Aorta (tissue), 5 donors: ENCODE data around the gene OAS3. TPM values are rescaled to one million over a fixed set of nuclear protein-coding genes. Genes with fewer than 3 reads are reported as not detected.
A peak's percentile ranks its signal among the peaks of the same experiment; 100 is the strongest.

Experiments used
- ATAC-seq: fragments of 200-7000 bp; cut with Tn5 transposase; one replicate; pipeline ENCODE4 v1.9.1; 2022; ENCODE audit warnings: moderate library complexity; ENCODE audit not compliant: low FRiP score
- DNase-seq, 2 donors: peaks; one replicate each; pipeline ENCODE4 v3.0.0-alpha.2; 2020
- H3K27ac ChIP-seq, 2 donors: one replicate each; pipeline ENCODE4 v1.5.1; 2013; ENCODE audit warnings: low read length in 2 of 2, mild to moderate bottlenecking in 2 of 2, moderate library complexity in 2 of 2, control low read depth in 1 of 2, inconsistent platforms in 1 of 2, low read depth in 1 of 2
- H3K27me3 ChIP-seq, 2 donors: one replicate each; pipeline ENCODE4 v1.6.1; 2013; ENCODE audit warnings: control low read depth in 1 of 2, low read length in 1 of 2, mild to moderate bottlenecking in 1 of 2, moderate library complexity in 1 of 2; ENCODE audit not compliant: insufficient read depth in 2 of 2, control insufficient read depth in 1 of 2
- H3K36me3 ChIP-seq, 2 donors: one replicate each; pipeline ENCODE4 v1.6.1; 2013; ENCODE audit warnings: control low read depth in 1 of 2, low read length in 1 of 2, mild to moderate bottlenecking in 1 of 2; ENCODE audit not compliant: insufficient read depth in 2 of 2, control insufficient read depth in 1 of 2
- H3K4me1 ChIP-seq, 2 donors: one replicate each; pipeline ENCODE4 v1.6.1; 2013; ENCODE audit warnings: low read length in 2 of 2, control low read depth in 1 of 2, mild to moderate bottlenecking in 1 of 2, moderate library complexity in 1 of 2; ENCODE audit not compliant: insufficient read depth in 2 of 2, control insufficient read depth in 1 of 2
- H3K4me3 ChIP-seq, 2 donors: one replicate each; pipeline ENCODE4 v1.5.1; 2013; ENCODE audit warnings: low read length in 2 of 2, control low read depth in 1 of 2, mild to moderate bottlenecking in 1 of 2
- H3K9me3 ChIP-seq: one replicate; pipeline ENCODE4 v1.6.1; 2013; ENCODE audit warnings: mild to moderate bottlenecking, low read length; ENCODE audit not compliant: control insufficient read depth
- WGBS, 2 donors: extraction: QIAGEN DNeasy Blood & Tissue Kit; methylation state at CpG; one replicate each; pipeline ENCODE4 v1.1.7; 2013; 5-methylcytosine and 5-hydroxymethylcytosine counted together
- intact Hi-C, 2 donors: fragments of 100-400 bp; cut with DNase I; formaldehyde crosslinking; loops; one replicate each; pipeline versions ENCODE4 v1.14.2 to v1.15.0; 2022
- polyA plus RNA-seq, 2 donors: library from polyadenylated mRNA; stranded (reverse); fragments of 200-250 nt; gene quantifications; one replicate each; pipeline ENCODE4 v1.2.3, GENCODE V29; 2013
- total RNA-seq, 2 donors: library from RNA; stranded (reverse); fragmentation: NEBNext Ultra II Directional; extraction: Animal tissue kit (Norgen Biotek cat#: 25700); gene quantifications; one replicate each; pipeline ENCODE4 v1.2.1, GENCODE V29; 2021
- donor health status: healthy with polysubstance abuse.
- donor health status: Bipolar disorder and iron deficiency.
- donor health status: DM: no; HTN: no; CAD: no.
- donor health status: DM: no; HTN: no; CAD: no.
- donor health status: DM: yes; HTN: yes; CAD: no.

The OAS3 gene
- total and polyA plus RNA-seq, 4 donors: 2.6 to 19.1 (median 10.8) TPM

DNA sequence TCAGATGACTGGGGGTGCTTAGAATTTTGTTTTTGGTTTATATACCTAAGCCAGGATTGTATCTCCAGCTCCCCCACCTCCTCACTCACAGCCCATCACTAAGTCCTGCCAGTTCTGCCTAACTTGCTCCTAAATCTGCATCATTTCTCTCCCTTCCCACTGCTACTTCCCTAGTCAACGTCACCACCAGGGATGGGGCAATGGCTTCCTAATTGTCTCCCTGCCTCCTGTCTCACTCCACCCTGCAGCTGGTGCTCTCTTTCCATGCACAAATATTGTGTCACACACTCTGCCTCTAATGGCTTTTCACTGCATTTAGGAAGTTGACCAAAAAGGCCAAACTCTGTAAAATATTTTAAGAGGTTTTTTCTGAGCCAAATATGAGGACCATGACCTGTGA lies 51.5 kb downstream of the OAS3 start:
- no peaks in the 10 kb centered on the region for H3K36me3 ChIP-seq
- H3K4me3 ChIP-seq: no peak overlapping the region

DNA sequence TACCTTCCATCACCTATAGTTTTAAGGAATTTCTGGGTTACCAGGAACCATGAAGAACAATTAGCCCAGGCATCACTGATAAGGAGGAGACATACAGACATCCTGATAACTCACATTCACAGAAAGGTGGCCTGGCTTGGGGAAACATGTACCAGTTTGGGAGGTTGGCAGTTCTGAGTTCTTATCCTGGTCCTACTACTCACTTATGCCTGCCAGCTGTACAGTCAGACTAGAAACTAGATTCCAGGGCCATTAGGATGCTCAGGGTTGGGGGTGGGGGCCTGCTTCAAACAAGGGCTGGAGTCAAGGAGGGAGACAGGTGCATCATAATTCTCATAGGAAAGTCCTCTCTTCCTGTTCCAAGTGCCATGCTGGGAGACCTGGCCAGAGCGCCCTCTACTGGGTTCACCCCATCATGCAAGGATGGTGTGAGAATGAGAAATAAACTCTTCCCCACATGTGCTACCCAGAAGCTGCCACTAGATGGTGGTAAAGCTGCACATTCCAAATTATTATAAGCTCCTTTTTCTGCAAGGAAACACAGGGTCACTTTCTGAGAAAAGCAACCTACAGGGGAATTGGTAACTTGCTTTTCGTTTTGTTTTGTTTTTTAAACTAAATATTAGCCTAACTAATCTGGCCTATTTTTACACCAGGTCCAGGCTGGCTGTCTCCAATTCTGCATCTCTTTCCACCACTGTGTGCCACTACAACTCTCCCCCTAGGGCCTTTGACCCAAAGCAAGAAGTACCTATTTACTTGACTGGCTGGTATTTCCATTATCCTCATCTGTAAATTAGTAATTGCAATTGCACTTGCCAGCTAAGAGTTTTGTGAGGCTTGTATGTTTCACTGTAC lies 54.5 kb downstream of the OAS3 start:
- H3K27me3 ChIP-seq: no peaks in the 10 kb centered on the region
- peak; percentile 60 for ATAC-seq
- DNase-seq: peak in 1 of 2 donors; percentile 78
- no peaks in the 10 kb centered on the region for H3K36me3 ChIP-seq
- no peaks in the 10 kb centered on the region for H3K4me1 ChIP-seq
- 6 to 8% methylated on average over 2 of the region's 2 CpGs for WGBS, 2 donors
- intact Hi-C loops: no loop called here
- H3K9me3 ChIP-seq: no peaks in the 10 kb centered on the region
- no peak overlapping the region for H3K27ac ChIP-seq
- H3K4me3 ChIP-seq: no peak overlapping the region

More for the DNA sequence above, 51.5 kb downstream of the OAS3 start:
- Histone ChIP-seq H3K9me3 (no peaks in the 10 kb centered on the region), H3K4me1 (no peaks in the 10 kb centered on the region), H3K27me3 (no peaks in the 10 kb centered on the region), H3K27ac (no peak overlapping the region)
- WGBS, 2 donors: 41 to 53% methylated on average over 1 of the region's 1 CpG
- intact Hi-C loops: no loop called here
- ATAC-seq (no peak), DNase-seq (no peak)

DNA sequence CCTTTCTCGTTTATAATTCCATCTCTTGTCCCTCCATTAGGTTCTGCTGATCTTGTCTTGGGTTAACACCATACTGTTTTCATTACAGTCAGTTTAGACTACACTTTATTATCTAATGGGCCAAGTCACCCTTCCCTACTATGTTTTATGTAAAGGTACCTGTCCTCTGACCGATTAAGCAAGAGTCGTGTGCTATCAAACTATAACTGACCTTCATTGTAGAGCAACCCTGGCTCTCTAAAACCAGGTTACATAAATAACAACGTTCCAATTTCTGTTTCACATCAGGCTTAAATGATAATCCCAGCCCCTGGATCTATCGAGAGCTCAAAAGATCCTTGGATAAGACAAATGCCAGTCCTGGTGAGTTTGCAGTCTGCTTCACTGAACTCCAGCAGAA lies 56.7 kb downstream of the OAS3 start:
- H3K27ac ChIP-seq: no peak overlapping the region
- no peaks in the 10 kb centered on the region for H3K27me3 ChIP-seq
- H3K9me3 ChIP-seq: peaks cover 2% of the 10 kb centered on the region
- intact Hi-C loops: no loop called here
- no peak for DNase-seq
- no peak overlapping the region for H3K4me3 ChIP-seq
- H3K4me1 ChIP-seq: no peaks in the 10 kb centered on the region
- WGBS, 2 donors: 68 to 75% methylated on average over 5 of the region's 5 CpGs
- H3K36me3 ChIP-seq: no peaks in the 10 kb centered on the region
- ATAC-seq: no peak

DNA sequence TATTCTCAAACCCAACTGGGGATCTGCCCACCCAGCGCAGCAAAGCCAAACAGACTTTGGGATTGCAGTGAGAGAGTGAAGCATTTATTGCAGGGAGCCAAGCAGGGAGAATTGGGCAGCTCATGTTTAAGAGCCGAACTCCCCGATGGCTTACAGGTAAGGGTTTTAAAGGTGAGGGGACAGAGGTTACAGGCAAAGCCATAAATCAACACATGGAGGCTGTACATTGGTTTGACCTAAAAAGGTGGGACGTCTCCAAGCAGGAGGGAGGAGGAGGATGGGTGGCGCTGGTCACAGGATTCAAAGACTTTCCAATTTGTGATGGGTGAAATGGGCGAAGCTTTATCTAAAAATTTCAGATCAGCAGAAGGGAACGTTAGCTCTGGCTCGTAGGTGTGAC lies 58.2 kb downstream of the OAS3 start:
- H3K36me3 ChIP-seq: no peaks in the 10 kb centered on the region
- peaks cover 2% of the 10 kb centered on the region for H3K9me3 ChIP-seq
- intact Hi-C loops: no loop called here
- H3K27me3 ChIP-seq: no peaks in the 10 kb centered on the region
- H3K4me3 ChIP-seq: no peak overlapping the region
- no peak overlapping the region for H3K27ac ChIP-seq
- H3K4me1 ChIP-seq: no peaks in the 10 kb centered on the region
- 74 to 85% methylated on average over 8 of the region's 8 CpGs for WGBS, 2 donors
- DNase-seq: no peak
- no peak for ATAC-seq

DNA sequence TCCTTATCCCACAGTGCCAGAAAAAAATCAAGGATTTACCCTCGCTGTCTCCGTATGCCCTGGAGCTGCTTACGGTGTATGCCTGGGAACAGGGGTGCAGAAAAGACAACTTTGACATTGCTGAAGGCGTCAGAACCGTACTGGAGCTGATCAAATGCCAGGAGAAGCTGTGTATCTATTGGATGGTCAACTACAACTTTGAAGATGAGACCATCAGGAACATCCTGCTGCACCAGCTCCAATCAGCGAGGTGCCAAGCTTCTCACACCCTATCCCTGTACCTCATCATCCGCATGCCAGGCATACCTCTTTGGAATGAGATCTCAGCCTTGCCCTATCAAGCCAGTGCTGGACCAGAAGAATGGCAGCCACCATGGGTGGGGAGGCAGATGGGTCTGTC lies 59.2 kb downstream of the OAS3 start:
- ATAC-seq: no peak

DNA sequence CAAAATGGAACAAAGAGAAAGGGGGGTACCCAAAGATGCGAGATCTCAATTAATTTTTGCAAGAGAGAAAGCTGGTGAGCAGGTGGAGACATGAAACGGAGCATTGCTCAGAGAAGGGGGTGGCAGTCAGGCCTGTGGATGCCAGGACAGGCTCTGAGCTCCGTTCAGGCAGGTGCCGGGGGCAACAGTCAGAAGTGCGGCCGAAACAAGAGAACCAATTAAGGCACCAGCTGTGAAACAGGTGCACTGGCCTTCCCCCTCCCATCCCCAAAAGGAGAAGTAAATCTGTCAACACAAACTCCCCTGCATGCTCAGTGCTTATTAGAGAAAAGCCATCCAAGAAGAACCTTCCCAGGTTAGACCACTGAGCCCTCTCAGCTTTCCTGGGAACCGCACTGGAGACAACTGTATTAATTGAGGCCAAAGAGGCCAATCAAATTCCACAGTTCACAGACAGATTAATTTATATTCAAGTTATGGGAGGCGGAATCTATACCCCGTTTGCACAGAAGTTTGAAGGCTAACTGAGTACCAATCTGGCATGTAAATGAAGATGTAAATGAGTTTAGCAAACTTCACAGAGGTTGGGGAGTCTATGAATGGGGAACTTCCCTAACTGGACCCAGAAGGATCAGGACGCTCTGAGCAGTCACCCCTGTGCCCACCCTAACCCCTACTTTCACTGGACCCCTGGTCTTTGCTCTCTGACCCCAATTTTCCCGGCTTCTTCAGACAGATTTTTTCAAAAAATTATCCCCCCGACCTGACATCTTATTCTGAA lies 60.9 kb downstream of the OAS3 start:
- H3K36me3 ChIP-seq: no peaks in the 10 kb centered on the region
- no peak for ATAC-seq
- no peak for DNase-seq
- H3K27me3 ChIP-seq: no peaks in the 10 kb centered on the region
- 77 to 82% methylated on average over 12 of the region's 12 CpGs for WGBS, 2 donors
- no peaks in the 10 kb centered on the region for H3K4me1 ChIP-seq
- no peak overlapping the region for H3K4me3 ChIP-seq
- no peak overlapping the region for H3K27ac ChIP-seq
- H3K9me3 ChIP-seq: peaks cover 2% of the 10 kb centered on the region
- intact Hi-C loops: no loop called here

More for the DNA sequence above, 59.2 kb downstream of the OAS3 start:
- Histone ChIP-seq H3K4me1 (no peaks in the 10 kb centered on the region), H3K4me3 (no peak overlapping the region), H3K27ac (no peak overlapping the region), H3K27me3 (no peaks in the 10 kb centered on the region), H3K9me3 (peaks cover 2% of the 10 kb centered on the region), H3K36me3 (no peaks in the 10 kb centered on the region)
- 79 to 88% methylated on average over 7 of the region's 7 CpGs for WGBS, 2 donors
- intact Hi-C loops: no loop called here
- no peak for DNase-seq

DNA sequence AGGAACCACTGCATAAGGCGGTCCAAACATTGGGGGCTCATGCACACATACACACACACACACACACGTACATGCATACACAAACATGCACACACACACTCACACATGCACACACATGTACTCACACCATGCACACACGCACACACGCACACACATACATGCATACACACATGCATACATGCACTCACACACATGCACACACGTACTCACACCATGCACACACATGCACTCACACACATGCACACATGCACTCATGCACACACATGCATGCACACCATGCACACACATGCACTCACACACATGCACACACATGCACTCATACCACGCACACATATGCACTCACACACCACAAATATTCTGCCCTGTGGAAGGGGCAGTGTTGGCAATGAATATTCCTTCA lies 62.2 kb downstream of the OAS3 start:
- no peak for ATAC-seq
- no peak overlapping the region for H3K4me3 ChIP-seq
- H3K27ac ChIP-seq: no peak overlapping the region
- no peaks in the 10 kb centered on the region for H3K27me3 ChIP-seq
- intact Hi-C loops: no loop called here
- H3K9me3 ChIP-seq: peaks cover 2% of the 10 kb centered on the region
- no peaks in the 10 kb centered on the region for H3K36me3 ChIP-seq
- DNase-seq: no peak
- H3K4me1 ChIP-seq: no peaks in the 10 kb centered on the region
- WGBS, 2 donors: 90 to 91% methylated on average over 6 of the region's 6 CpGs

DNA sequence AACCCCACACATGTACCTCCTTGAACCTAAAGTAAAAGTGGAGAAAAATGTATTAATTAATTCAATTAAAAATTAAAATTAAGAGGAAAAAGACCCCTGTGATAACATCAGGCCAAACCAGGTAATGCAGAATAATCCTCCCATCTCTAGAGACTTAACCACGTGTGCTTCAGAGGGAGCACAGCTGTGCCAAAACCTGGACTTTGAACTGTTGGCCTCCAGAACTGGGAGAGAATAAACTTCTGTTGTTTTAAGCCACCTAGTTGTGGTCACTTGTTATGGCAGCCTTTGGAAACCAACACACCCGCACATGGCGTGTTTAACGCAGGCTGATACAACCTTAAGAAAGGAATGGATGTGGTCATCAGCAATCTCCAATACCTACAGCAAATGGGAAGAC lies 63.9 kb downstream of the OAS3 start:
- peaks cover 2% of the 10 kb centered on the region for H3K9me3 ChIP-seq
- ATAC-seq: no peak
- no peaks in the 10 kb centered on the region for H3K36me3 ChIP-seq
- intact Hi-C loops: no loop called here
- WGBS, 2 donors: 54 to 60% methylated on average over 4 of the region's 4 CpGs
- no peaks in the 10 kb centered on the region for H3K4me1 ChIP-seq
- H3K4me3 ChIP-seq: no peak overlapping the region
- H3K27me3 ChIP-seq: no peaks in the 10 kb centered on the region
- DNase-seq: no peak
- H3K27ac ChIP-seq: no peak overlapping the region

DNA sequence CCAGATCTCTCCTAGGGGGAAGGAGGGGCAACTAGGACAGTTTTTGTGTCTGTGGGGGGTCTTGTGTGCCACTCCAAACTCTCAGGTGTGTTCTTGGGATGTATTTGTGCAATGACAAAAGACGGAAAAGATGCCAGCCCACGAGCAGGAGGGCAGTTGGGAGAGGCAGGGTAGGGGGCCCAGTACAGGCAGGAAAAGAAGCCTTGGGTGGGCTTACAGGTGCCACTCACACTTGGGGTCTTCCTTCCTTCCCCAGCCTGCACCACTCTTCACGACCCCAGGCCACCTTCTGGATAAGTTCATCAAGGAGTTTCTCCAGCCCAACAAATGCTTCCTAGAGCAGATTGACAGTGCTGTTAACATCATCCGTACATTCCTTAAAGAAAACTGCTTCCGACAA lies 64.4 kb downstream of the OAS3 start:
- DNase-seq (no peak), ATAC-seq (no peak)
- no peaks in the 10 kb centered on the region for H3K4me1 ChIP-seq
- intact Hi-C loops: no loop called here
- H3K36me3 ChIP-seq: no peaks in the 10 kb centered on the region
- WGBS, 2 donors: 87 to 88% methylated on average over 5 of the region's 5 CpGs
- peaks cover 2% of the 10 kb centered on the region for H3K9me3 ChIP-seq
- no peak overlapping the region for H3K27ac ChIP-seq
- H3K27me3 ChIP-seq: no peaks in the 10 kb centered on the region
- H3K4me3 ChIP-seq: no peak overlapping the region
